ENCODE measurements around the gene LASP1. TPM values are rescaled to one million over a fixed set of nuclear protein-coding genes. Genes with fewer than 3 reads are reported as not detected.
"Not testable (repeated sequence)": the region's sequence is repeated elsewhere in the genome, so short reads cannot be mapped to it uniquely, and the experiment has no call there.

LASP1 gene
- polyA plus RNA-seq, 1 of the 3 experiments (the other 2 are of a cell fraction): 102 TPM

DNA sequence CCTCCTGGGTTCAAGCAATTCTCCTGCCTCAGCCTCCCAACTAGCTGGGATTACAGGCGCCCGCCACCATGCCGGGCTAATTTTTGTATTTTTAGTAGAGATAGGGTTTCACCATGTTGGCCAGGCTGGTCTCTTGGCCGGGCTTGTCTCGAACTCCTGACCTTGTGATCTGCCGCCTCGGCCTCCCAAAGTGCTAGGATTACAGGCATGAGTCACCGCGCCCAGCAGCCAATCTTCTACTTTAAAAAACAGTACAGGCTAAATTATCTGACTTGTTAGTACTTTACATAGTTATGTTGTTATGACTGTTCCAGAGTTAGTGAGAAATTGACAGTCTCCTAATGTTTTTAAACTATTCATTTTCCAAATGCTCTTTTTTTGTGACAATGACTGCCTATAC lies 64.1 kb downstream of the LASP1 start:
- POLR2A ChIA-PET; H3F3A ChIP-seq (replicated peaks; ENCODE audit: insufficient read depth); H2AFZ ChIP-seq (ENCODE audit: low read depth); H4K20me1 ChIP-seq (ENCODE audit: insufficient read depth); H3K9me3 ChIP-seq; H3K36me3 ChIP-seq (replicated peaks in 1 of 2; ENCODE audit: control insufficient read depth in 1 of 2, insufficient read depth in 2 of 2, low read length in 1 of 2); H3K27ac ChIP-seq (ENCODE audit: low read depth in 2 of 2, low read length in 1 of 2); H3K9ac ChIP-seq; H3K9me2 ChIP-seq; H3K4me2 ChIP-seq; H3K4me1 ChIP-seq (ENCODE audit: control insufficient read depth in 1 of 2, insufficient read depth in 2 of 2, low read depth in 1 of 2, low read length in 1 of 2); DNase-seq; H3K79me2 ChIP-seq (ENCODE audit: insufficient read depth); H3K27me3 ChIP-seq (ENCODE audit: insufficient read depth); H3K4me3 ChIP-seq (ENCODE audit: low read depth in 2 of 2, low read length in 1 of 2): not testable (repeated sequence)
- CTCF ChIA-PET: interaction anchor here (1.2 kb wide), 1 partner anchor 9 kb away, joined by 3 read pairs; no protein-coding TSS in a partner anchor
- 82% methylated on average over 9 of the region's 9 CpGs for WGBS (ENCODE audit: low lambda C conversion rate)

DNA sequence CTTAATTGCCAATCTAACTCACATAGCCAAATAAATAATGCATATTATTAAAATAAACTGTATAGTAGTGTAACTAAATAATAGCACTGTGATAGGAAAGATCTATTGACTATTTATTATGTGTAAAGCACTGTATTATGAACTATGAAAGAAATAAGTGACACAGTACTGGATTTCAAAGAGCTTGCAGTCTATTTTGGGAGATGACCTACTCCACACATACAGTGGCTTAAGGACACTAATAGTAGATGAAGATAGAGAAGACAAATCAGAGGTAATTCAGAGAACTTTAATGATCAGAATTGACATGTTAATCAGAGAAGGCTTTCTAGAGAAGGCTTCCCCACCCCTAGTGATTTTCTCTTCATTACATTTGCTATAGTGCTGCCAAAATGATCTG lies 70.1 kb downstream of the LASP1 start:
- Histone ChIP-seq H3K79me2 (ENCODE audit: insufficient read depth) (no peaks in the 10 kb centered on the region), H3K4me3 (ENCODE audit: low read depth in 2 of 2, low read length in 1 of 2) (no peak overlapping the region), H3K4me1 (ENCODE audit: control insufficient read depth in 1 of 2, insufficient read depth in 2 of 2, low read depth in 1 of 2, low read length in 1 of 2) (no peaks in the 10 kb centered on the region; a peak in 1 of 4 replicates), H3K4me2 (no peak overlapping the region), H3K27ac (ENCODE audit: low read depth in 2 of 2, low read length in 1 of 2) (no peak overlapping the region), H3F3A (replicated peaks; ENCODE audit: insufficient read depth) (peaks cover 13% of the 10 kb centered on the region), H3K9me3 (no peaks in the 10 kb centered on the region), H2AFZ (ENCODE audit: low read depth) (no peak overlapping the region), H4K20me1 (ENCODE audit: insufficient read depth) (no peaks in the 10 kb centered on the region), H3K9ac (no peak overlapping the region), H3K36me3 (replicated peaks in 1 of 2; ENCODE audit: control insufficient read depth in 1 of 2, insufficient read depth in 2 of 2, low read length in 1 of 2) (no peaks in the 10 kb centered on the region), H3K27me3 (ENCODE audit: insufficient read depth) (no peaks in the 10 kb centered on the region), H3K9me2 (no peaks in the 10 kb centered on the region)
- DNase-seq: no peak
- ChIA-PET CTCF (interaction anchor here (0.9 to 1.8 kb wide), 3 partner anchors 11 to 43 kb away, joined by 3 to 5 read pairs (median 5); no protein-coding TSS in a partner anchor), POLR2A (interaction anchor here (1.8 kb wide), 1 partner anchor 86 kb away, joined by 4 read pairs; the partner anchor contains the start of gene RPL23)
- TF ChIP-seq, protein P1, sequence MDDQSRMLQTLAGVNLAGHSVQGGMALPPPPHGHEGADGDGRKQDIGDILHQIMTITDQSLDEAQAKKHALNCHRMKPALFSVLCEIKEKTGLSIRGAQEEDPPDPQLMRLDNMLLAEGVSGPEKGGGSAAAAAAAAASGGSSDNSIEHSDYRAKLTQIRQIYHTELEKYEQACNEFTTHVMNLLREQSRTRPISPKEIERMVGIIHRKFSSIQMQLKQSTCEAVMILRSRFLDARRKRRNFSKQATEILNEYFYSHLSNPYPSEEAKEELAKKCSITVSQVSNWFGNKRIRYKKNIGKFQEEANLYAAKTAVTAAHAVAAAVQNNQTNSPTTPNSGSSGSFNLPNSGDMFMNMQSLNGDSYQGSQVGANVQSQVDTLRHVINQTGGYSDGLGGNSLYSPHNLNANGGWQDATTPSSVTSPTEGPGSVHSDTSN (IDR thresholded peaks at IDR 0.05): no peak
- TF ChIP-seq, protein P2, sequence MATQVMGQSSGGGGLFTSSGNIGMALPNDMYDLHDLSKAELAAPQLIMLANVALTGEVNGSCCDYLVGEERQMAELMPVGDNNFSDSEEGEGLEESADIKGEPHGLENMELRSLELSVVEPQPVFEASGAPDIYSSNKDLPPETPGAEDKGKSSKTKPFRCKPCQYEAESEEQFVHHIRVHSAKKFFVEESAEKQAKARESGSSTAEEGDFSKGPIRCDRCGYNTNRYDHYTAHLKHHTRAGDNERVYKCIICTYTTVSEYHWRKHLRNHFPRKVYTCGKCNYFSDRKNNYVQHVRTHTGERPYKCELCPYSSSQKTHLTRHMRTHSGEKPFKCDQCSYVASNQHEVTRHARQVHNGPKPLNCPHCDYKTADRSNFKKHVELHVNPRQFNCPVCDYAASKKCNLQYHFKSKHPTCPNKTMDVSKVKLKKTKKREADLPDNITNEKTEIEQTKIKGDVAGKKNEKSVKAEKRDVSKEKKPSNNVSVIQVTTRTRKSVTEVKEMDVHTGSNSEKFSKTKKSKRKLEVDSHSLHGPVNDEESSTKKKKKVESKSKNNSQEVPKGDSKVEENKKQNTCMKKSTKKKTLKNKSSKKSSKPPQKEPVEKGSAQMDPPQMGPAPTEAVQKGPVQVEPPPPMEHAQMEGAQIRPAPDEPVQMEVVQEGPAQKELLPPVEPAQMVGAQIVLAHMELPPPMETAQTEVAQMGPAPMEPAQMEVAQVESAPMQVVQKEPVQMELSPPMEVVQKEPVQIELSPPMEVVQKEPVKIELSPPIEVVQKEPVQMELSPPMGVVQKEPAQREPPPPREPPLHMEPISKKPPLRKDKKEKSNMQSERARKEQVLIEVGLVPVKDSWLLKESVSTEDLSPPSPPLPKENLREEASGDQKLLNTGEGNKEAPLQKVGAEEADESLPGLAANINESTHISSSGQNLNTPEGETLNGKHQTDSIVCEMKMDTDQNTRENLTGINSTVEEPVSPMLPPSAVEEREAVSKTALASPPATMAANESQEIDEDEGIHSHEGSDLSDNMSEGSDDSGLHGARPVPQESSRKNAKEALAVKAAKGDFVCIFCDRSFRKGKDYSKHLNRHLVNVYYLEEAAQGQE (IDR thresholded peaks at IDR 0.05; ENCODE audit: low read depth, low read length): no peak
- TF ChIP-seq NFIC (IDR thresholded peaks at IDR 0.05; ENCODE audit: borderline replicate concordance): no peak
- TF ChIP-seq, protein P3, sequence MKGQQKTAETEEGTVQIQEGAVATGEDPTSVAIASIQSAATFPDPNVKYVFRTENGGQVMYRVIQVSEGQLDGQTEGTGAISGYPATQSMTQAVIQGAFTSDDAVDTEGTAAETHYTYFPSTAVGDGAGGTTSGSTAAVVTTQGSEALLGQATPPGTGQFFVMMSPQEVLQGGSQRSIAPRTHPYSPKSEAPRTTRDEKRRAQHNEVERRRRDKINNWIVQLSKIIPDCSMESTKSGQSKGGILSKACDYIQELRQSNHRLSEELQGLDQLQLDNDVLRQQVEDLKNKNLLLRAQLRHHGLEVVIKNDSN (IDR thresholded peaks at IDR 0.05; ENCODE audit: borderline replicate concordance, low read depth): no peak
- TF ChIP-seq, protein P4, sequence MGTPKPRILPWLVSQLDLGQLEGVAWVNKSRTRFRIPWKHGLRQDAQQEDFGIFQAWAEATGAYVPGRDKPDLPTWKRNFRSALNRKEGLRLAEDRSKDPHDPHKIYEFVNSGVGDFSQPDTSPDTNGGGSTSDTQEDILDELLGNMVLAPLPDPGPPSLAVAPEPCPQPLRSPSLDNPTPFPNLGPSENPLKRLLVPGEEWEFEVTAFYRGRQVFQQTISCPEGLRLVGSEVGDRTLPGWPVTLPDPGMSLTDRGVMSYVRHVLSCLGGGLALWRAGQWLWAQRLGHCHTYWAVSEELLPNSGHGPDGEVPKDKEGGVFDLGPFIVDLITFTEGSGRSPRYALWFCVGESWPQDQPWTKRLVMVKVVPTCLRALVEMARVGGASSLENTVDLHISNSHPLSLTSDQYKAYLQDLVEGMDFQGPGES (IDR thresholded peaks at IDR 0.05; ENCODE audit: low read depth, low read length): no peak
- no peak for TF ChIP-seq RCOR1 (IDR thresholded peaks at IDR 0.05; ENCODE audit: low read length)
- TF ChIP-seq POLR2AphosphoS5 (IDR thresholded peaks at IDR 0.05; ENCODE audit: low read depth, low read length): no peak
- TF ChIP-seq JUND (IDR thresholded peaks at IDR 0.05): no peak

Measured in SK-N-SH (cell line).